ENCODE results near the gene PIGW. TPM values are rescaled to one million over a fixed set of nuclear protein-coding genes. Genes with fewer than 3 reads are reported as not detected.

The PIGW gene
- total RNA-seq, 1 experiment from 2014 or later = 21.7 TPM

GRCh38 chr17:36485027-36485426 lies 49.8 kb upstream of the PIGW start:
- H3K27me3 Mint-ChIP-seq (ENCODE audit: low read depth) = peaks cover 60% of the 10 kb centered on the region
- DNase-seq (ENCODE audit: low spot score) = no peak
- POLR2A ChIA-PET = no interaction called here
- H3K4me1 Mint-ChIP-seq = peaks cover 29% of the 10 kb centered on the region
- no peak for ATAC-seq
- no peaks in the 10 kb centered on the region; the same call in 1 of the 2 replicates for H3K36me3 Mint-ChIP-seq
- CTCF ChIA-PET = interaction anchor here (1.2 to 1.3 kb wide), 2 partner anchors 107 to 503 kb away, joined by 3 read pairs; no protein-coding TSS in a partner anchor
- H3K27ac Mint-ChIP-seq = no peak overlapping the region
- no peaks in the 10 kb centered on the region for H3K9me3 Mint-ChIP-seq
- peak overlapping the region; percentile 99; the same call in 1 of the 2 replicates for H3K4me3 Mint-ChIP-seq
- TF ChIP-seq PREB (CRISPR knock-in tag; IDR thresholded peaks at IDR 0.05; ENCODE audit: borderline replicate concordance) (no peak), ZBTB21 (CRISPR knock-in tag; IDR thresholded peaks at IDR 0.05; ENCODE audit: borderline replicate concordance) (no peak), RELA (CRISPR knock-in tag; IDR thresholded peaks at IDR 0.05; ENCODE audit: borderline replicate concordance) (no peak), CDX4 (CRISPR knock-in tag; IDR thresholded peaks at IDR 0.05; ENCODE audit: borderline replicate concordance) (no peak), NFE2L1 (CRISPR knock-in tag; IDR thresholded peaks at IDR 0.05) (no peak), ZNF317 (CRISPR knock-in tag; IDR thresholded peaks at IDR 0.05; ENCODE audit: borderline replicate concordance, low read depth) (no peak), FOXJ3 (CRISPR knock-in tag; IDR thresholded peaks at IDR 0.05; ENCODE audit: borderline replicate concordance) (no peak), ATF2 (CRISPR knock-in tag; IDR thresholded peaks at IDR 0.05; ENCODE audit: borderline replicate concordance, low read depth) (no peak), RORB (CRISPR knock-in tag; IDR thresholded peaks at IDR 0.05) (no peak), ERG (CRISPR knock-in tag; IDR thresholded peaks at IDR 0.05) (no peak), SOX15 (CRISPR knock-in tag; IDR thresholded peaks at IDR 0.05) (no peak), ZNF232 (CRISPR knock-in tag; IDR thresholded peaks at IDR 0.05) (no peak), PRDM15 (CRISPR knock-in tag; IDR thresholded peaks at IDR 0.05) (no peak)
- TF ChIP-seq, protein P1, sequence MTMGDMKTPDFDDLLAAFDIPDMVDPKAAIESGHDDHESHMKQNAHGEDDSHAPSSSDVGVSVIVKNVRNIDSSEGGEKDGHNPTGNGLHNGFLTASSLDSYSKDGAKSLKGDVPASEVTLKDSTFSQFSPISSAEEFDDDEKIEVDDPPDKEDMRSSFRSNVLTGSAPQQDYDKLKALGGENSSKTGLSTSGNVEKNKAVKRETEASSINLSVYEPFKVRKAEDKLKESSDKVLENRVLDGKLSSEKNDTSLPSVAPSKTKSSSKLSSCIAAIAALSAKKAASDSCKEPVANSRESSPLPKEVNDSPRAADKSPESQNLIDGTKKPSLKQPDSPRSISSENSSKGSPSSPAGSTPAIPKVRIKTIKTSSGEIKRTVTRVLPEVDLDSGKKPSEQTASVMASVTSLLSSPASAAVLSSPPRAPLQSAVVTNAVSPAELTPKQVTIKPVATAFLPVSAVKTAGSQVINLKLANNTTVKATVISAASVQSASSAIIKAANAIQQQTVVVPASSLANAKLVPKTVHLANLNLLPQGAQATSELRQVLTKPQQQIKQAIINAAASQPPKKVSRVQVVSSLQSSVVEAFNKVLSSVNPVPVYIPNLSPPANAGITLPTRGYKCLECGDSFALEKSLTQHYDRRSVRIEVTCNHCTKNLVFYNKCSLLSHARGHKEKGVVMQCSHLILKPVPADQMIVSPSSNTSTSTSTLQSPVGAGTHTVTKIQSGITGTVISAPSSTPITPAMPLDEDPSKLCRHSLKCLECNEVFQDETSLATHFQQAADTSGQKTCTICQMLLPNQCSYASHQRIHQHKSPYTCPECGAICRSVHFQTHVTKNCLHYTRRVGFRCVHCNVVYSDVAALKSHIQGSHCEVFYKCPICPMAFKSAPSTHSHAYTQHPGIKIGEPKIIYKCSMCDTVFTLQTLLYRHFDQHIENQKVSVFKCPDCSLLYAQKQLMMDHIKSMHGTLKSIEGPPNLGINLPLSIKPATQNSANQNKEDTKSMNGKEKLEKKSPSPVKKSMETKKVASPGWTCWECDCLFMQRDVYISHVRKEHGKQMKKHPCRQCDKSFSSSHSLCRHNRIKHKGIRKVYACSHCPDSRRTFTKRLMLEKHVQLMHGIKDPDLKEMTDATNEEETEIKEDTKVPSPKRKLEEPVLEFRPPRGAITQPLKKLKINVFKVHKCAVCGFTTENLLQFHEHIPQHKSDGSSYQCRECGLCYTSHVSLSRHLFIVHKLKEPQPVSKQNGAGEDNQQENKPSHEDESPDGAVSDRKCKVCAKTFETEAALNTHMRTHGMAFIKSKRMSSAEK (CRISPR knock-in tag; IDR thresholded peaks at IDR 0.05; ENCODE audit: borderline replicate concordance) = no peak

Data from WTC11 (cell line).